ENCODE results near the gene NNMT.
"Not testable (repeated sequence)": the region's sequence is repeated elsewhere in the genome, so short reads cannot be mapped to it uniquely, and the experiment has no call there.

NNMT gene

GRCh38 chr11:114314096-114314495 lies 17.9 kb downstream of the NNMT start:
- no peak for DNase-seq

GRCh38 chr11:114315749-114316368 lies 19.7 kb downstream of the NNMT start:
- DNase-seq: no peak

GRCh38 chr11:114316980-114317786 lies 21.0 kb downstream of the NNMT start:
- no peak for DNase-seq

GRCh38 chr11:114317787-114318137 lies 21.6 kb downstream of the NNMT start:
- no peak for DNase-seq

- no peak for DNase-seq
These were observed 22.2 kb downstream of the NNMT start for GRCh38 chr11:114318361-114318760.

- DNase-seq: no peak
These were observed 23.6 kb downstream of the NNMT start for GRCh38 chr11:114319716-114320328.

GRCh38 chr11:114321621-114322257 lies 25.5 kb downstream of the NNMT start:
- no peak for DNase-seq

- no peak for DNase-seq
These were observed 26.7 kb downstream of the NNMT start for GRCh38 chr11:114322934-114323333.

- no peak for DNase-seq
These were observed 30.0 kb downstream of the NNMT start for GRCh38 chr11:114326151-114326550.

- DNase-seq: no peak
These were observed 30.6 kb downstream of the NNMT start for GRCh38 chr11:114326776-114327175.

GRCh38 chr11:114330373-114330772 lies 34.2 kb downstream of the NNMT start:
- DNase-seq: no peak

GRCh38 chr11:114340311-114341131 lies 44.3 kb downstream of the NNMT start:
- peak; percentile 8 for DNase-seq

GRCh38 chr11:114341667-114342066 lies 45.5 kb downstream of the NNMT start:
- DNase-seq: not testable (repeated sequence)

GRCh38 chr11:114342476-114342875 lies 46.3 kb downstream of the NNMT start:
- no peak for DNase-seq

GRCh38 chr11:114343020-114343419 lies 46.8 kb downstream of the NNMT start:
- no peak for DNase-seq

- DNase-seq: no peak
These were observed 47.3 kb downstream of the NNMT start for GRCh38 chr11:114343493-114343892.

- no peak for DNase-seq
These were observed 48.3 kb downstream of the NNMT start for GRCh38 chr11:114344494-114344893.

- no peak for DNase-seq
These were observed 49.5 kb downstream of the NNMT start for GRCh38 chr11:114345575-114346222.

- DNase-seq: no peak
These were observed 50.5 kb downstream of the NNMT start for GRCh38 chr11:114346709-114347141.

GRCh38 chr11:114348200-114349191 lies 52.3 kb downstream of the NNMT start:
- DNase-seq: peak; percentile 9

GRCh38 chr11:114350022-114350421 lies 53.8 kb downstream of the NNMT start:
- no peak for DNase-seq

Measured in effector CD4-positive, alpha-beta T cell (primary cell).